GM21717 (cell line): ENCODE results near the gene ZNF354B.
"Not testable (repeated sequence)": the region's sequence is repeated elsewhere in the genome, so short reads cannot be mapped to it uniquely, and the experiment has no call there.

Experiments used
- ATAC-seq: cut with Tn5 transposase; IDR thresholded peaks from one replicate; pipeline ENCODE4 v1.9.1; 2021; ENCODE audit warnings: mild to moderate bottlenecking, moderate library complexity; ENCODE audit not compliant: unreplicated experiment

The ZNF354B gene

GRCh38 chr5:178859625-178860521 is at the start of gene ZNF354B:
Gene ZNF354B, plus strand, starts transcription at chr5:178859953. Its CDS starts 1,095 bp downstream, at chr5:178861048.
- peak; percentile 99 for ATAC-seq

DNA sequence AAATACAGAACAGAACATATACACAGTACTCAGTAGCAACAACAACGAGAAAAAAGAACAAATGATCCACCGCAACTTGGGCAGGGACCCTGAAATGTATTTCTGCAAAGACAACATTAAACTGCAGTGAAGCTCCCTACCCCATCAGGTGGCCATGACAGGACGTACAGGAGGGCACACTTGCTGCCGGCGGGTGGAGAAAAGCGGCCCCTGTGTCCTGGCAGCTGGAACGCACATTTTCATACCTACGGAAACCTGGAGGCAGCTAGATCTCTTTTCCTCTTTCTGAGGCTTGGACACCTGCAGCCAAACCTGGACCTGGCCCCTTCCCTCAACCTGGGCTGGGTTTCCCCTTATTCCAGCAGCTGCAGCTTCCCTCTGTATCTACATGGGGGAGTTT is 42.2 kb upstream of the ZNF354B start:
- ATAC-seq: no peak

DNA sequence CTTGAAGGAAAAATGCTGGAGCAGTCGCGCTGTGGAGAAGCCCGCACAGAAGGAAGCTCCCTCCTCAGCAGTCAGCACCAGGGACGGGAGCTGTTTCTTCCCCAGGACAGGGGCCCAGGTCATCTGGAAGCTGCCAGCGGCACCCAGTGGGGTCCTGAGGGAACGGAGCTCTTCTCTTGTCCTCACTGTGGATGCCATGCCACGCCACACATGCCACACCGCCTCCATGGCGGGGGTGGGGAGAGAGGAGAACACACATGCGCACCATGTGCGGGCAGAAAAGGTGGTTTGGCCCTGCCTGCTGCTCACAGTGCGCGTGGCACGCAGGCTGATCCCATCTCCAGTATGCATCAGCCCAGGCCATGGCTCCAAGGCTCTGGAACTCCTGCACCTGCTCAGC is 41.7 kb upstream of the ZNF354B start:
- ATAC-seq: no peak

DNA sequence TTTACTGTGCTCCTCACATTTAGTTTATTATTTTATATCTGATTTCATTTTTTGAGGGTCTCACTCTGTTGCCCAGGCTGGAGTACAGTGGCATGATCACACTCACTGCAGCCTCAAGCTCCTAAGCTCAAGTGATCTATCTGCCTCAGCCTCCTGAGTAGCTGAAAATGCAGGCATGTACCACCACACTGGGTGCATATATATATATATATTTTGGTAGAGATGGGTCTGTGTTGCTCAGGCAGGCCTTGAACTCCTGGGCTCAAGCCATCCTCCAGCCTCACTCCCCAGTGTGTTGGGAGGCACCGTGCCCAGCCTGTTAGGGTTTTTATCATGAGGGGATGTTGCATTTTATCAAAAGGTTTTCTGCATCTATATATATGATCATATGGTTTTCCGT is 39.8 kb upstream of the ZNF354B start:
- no peak for ATAC-seq

DNA sequence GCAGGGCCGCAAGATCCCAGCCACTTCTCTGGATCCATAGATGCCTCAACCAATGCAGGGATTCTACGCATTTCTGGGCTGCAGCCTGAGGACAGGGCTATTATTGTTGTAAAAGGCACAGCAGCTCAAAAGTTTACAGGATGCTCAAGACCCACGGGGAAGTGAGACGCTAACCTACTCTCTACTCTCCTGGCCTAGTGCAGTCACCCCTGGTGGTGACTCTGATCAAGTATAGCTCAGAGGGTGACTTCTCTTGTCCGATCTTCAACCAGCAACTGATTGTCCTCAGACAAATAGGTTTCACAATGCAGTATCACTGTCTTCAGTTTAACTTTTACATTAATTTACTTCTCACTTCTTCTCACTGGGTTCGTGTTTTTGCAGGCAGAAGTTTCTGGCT is 34.3 kb upstream of the ZNF354B start:
- ATAC-seq: no peak

- no peak for ATAC-seq
Observed at GRCh38 chr5:178826216-178826615, 33.5 kb upstream of the ZNF354B start.

DNA sequence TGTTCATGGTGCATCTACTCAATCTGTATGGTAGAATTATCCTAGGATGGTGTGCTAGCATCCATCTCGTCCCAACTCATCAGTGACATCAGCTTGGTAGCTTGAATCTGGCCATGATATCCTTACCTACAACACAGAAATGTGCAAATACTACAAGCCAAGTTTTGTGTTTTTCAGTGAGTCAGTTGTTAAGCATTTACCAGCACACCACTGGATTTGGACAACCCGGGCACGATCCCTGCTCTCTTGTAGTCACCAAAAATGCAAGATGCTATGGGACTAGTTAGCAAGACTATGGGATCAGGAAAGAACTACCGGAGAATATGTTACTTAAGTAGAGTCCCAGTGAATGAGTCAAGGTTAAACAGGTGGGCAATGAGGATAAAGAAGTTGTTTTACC is 32.1 kb upstream of the ZNF354B start:
- ATAC-seq: no peak

DNA sequence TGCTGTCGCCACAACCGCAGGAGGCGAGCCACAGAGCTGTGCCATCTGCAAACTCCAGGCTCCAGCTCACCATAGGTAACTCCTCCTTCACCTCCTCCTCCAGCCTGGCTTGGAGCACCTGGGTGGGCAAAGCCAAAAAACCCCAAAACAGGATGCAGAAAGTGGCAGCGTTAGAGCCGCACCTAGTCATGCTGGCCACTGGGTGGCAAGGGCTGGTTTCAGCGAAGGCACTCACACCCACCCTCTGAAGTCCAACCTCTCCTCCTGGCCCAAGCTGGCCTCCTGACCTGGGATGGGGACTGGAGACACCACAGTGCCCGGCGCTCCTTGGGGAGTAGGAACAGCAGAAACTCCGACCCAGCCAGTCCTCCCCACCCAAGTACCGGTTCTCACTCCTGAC is 28.7 kb upstream of the ZNF354B start:
- no peak for ATAC-seq

- ATAC-seq: no peak
Observed at GRCh38 chr5:178832618-178833201, 27.0 kb upstream of the ZNF354B start.

- ATAC-seq: no peak
Observed at GRCh38 chr5:178836628-178837027, 23.1 kb upstream of the ZNF354B start.

DNA sequence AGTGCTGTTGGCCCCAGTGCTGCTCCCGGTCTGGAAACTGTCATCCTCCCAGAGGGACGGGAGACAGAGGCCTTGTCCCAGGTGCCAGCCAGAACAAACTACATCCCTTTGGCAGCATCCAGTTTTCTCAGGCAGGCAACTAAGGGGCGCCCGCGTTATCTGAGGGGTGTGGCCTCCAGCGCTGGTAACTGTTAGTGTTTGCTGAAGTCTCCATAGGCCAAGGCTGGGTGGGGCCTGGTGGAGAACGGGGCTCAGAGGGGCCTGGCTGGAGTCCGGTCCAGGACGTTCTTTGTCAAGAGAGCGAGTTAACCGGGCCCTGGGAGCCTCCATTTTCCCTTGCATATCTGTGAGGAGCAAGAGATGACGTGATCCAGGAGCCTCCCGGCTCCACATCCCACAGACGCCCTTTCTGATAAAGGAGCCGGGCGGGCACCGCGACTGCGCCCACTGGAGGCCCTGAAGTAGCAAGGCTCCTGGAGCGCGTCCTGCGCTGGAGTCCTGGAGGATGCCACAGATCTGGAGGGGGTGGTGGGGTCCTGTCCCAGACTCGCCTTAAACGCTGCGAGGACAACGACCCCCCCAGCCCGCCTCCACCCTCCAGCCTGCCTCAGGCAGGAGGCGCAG is 20.9 kb upstream of the ZNF354B start:
- not testable (repeated sequence) for ATAC-seq

DNA sequence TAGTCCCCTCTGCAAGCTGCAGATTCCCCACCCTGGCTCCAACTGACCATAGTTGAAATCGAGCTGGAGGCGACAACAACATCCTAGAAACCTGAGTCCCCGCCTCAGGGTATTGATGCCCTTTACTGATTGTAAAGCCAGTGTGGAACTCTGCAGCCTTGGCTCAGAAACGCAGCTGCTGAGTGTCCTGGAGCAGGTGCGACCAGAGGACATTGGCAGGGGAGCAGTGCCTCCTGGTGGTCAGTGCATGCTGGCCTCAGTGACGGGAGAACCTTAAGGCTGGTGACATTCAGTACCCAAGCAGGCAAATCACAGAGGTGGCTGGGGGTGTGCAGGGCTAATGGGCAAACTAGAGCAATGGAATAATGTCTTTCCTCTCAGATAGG is 20.4 kb upstream of the ZNF354B start:
- no peak for ATAC-seq

- not testable (repeated sequence) for ATAC-seq
Observed at GRCh38 chr5:178840399-178840798, 19.4 kb upstream of the ZNF354B start.

- no peak for ATAC-seq
Observed at GRCh38 chr5:178849316-178849715, 10.4 kb upstream of the ZNF354B start.

- ATAC-seq: no peak
Observed at GRCh38 chr5:178851951-178852350, 7.8 kb upstream of the ZNF354B start.

DNA sequence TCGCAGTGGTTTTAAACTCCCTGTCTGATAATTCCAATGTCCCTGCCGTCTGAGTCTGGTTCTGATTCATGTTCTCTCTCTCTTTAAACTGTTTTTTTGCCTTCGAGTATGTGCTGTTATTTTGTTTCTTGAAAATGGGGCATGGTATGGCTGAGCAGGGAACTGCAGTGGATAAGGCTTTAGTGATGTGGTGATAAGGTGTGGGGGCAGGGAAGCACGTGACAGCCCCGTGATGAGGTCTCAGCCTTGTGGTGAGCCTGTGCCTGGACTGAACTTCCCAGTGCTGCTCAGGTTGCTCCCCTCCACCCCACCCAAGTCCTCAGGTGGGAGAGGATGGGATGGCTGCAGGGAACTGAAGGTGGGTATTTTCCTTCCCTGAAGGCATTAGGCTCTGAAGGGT is 5.5 kb upstream of the ZNF354B start:
- ATAC-seq: no peak

GRCh38 chr5:178860615-178861014 is 862 bp downstream of the ZNF354B start:
- not testable (repeated sequence) for ATAC-seq

- no peak for ATAC-seq
Observed at GRCh38 chr5:178861627-178862026, 1.9 kb downstream of the ZNF354B start.

- no peak for ATAC-seq
Observed at GRCh38 chr5:178866946-178867345, 7.2 kb downstream of the ZNF354B start.

DNA sequence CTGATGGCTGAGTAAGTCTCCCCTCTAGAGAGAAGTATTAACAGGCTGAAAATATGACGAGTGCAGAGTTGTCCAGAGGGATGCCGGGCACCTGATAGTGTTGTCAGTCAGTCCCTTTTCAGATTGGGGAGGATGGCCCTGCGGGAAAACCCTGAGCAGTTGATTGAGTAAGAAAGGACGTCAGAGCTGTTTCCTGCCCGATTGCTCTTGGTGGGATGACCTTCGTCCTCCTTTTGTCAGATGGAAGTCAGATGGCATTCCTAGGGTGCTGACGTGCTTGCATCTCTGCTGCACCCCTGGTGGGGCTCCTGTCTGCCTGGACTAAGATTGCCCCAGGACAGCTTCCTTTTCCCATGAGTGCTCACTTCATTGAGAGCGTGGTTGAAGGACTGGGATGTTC is 9.8 kb downstream of the ZNF354B start:
- ATAC-seq: no peak

DNA sequence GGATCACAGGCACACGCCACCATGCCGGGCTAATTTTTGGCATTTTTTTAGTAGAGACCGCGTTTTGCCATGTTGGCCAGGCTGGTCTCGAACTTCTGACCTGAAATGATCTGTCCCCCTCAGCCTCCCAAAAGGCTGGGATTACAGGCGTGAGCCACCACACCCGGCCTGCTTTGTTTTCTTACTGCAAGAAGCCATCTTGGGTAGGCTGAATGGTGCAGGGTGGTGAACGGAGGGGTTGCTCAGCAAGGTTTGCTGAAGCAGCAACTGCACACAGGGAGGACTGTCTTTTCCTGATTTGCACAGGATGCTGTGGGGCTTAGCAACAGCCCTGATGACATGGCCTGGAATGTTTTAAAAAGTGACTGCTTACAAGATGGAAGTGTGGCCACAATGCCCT is 10.7 kb downstream of the ZNF354B start:
- ATAC-seq: no peak

GRCh38 chr5:178872302-178872701 is 12.5 kb downstream of the ZNF354B start:
- ATAC-seq: no peak
